HG03469 (cell line): ENCODE results near the gene WDR4.
"Not testable (repeated sequence)": the region's sequence is repeated elsewhere in the genome, so short reads cannot be mapped to it uniquely, and the experiment has no call there.

ENCODE experiments used
- ATAC-seq: cut with Tn5 transposase; IDR thresholded peaks from one replicate; pipeline ENCODE4 v1.9.1; 2021; ENCODE audit warnings: mild to moderate bottlenecking, moderate library complexity, moderate number of reproducible peaks; ENCODE audit not compliant: unreplicated experiment

WDR4 gene

GRCh38 chr21:42878993-42879787 lies at the start of gene WDR4:
WDR4 (minus strand) TSS chr21:42879539; CDS start chr21:42879495, 44 bp downstream.
- ATAC-seq = peak; percentile 88

- not testable (repeated sequence) for ATAC-seq
Measured at GRCh38 chr21:42927474-42928200, 48.3 kb upstream of the WDR4 start.

- ATAC-seq = no peak
Measured at GRCh38 chr21:42925114-42925926, 46.0 kb upstream of the WDR4 start, which contains the start of gene ERVH48-1. ERVH48-1 (minus strand) TSS chr21:42925630; CDS start chr21:42919006, 6,624 bp downstream.

- ATAC-seq = no peak
Measured at GRCh38 chr21:42924433-42924751, 45.1 kb upstream of the WDR4 start.

- no peak for ATAC-seq
Measured at GRCh38 chr21:42923553-42924432, 44.5 kb upstream of the WDR4 start.

- ATAC-seq = no peak
Measured at GRCh38 chr21:42922918-42923317, 43.6 kb upstream of the WDR4 start.

- ATAC-seq = no peak
Measured at GRCh38 chr21:42921927-42922326, 42.6 kb upstream of the WDR4 start.

- ATAC-seq = no peak
Measured at GRCh38 chr21:42918291-42918690, 39.0 kb upstream of the WDR4 start.

GRCh38 chr21:42913476-42913875 lies 34.1 kb upstream of the WDR4 start:
- ATAC-seq = no peak

GRCh38 chr21:42911920-42912319 lies 32.6 kb upstream of the WDR4 start:
- ATAC-seq = not testable (repeated sequence)

GRCh38 chr21:42908484-42908883 lies 29.1 kb upstream of the WDR4 start:
- not testable (repeated sequence) for ATAC-seq

GRCh38 chr21:42906233-42906632 lies 26.9 kb upstream of the WDR4 start:
- no peak for ATAC-seq

GRCh38 chr21:42905195-42905594 lies 25.9 kb upstream of the WDR4 start:
- ATAC-seq = no peak

GRCh38 chr21:42903817-42904216 lies 24.5 kb upstream of the WDR4 start:
- ATAC-seq = no peak

- ATAC-seq = no peak
Measured at GRCh38 chr21:42900446-42900845, 21.1 kb upstream of the WDR4 start.

GRCh38 chr21:42892931-42893755 lies 13.8 kb upstream of the WDR4 start, which contains the start of gene NDUFV3:
NDUFV3 (plus strand) TSS chr21:42893309; CDS start chr21:42893334, 25 bp downstream.
- ATAC-seq = peak; percentile 88

GRCh38 chr21:42892582-42892930 lies 13.2 kb upstream of the WDR4 start:
- ATAC-seq = no peak

GRCh38 chr21:42887326-42887725 lies 8.0 kb upstream of the WDR4 start:
- no peak for ATAC-seq

- no peak for ATAC-seq
Measured at GRCh38 chr21:42883921-42884320, 4.6 kb upstream of the WDR4 start.
